Nephron progenitor cell (in vitro differentiated cells): ENCODE measurements around the gene KLC1.

Experiments used
- DNase-seq: peaks from one replicate; pipeline ENCODE4 v3.0.0; 2021
- H3K27ac Mint-ChIP-seq: 2 replicates; pipeline ENCODE4 v1.8.0; 2021; ENCODE audit warnings: mild to moderate bottlenecking, moderate library complexity, mixed read lengths
- H3K27me3 Mint-ChIP-seq: 2 replicates; pipeline ENCODE4 v1.8.0; 2021; ENCODE audit warnings: mild to moderate bottlenecking, low read depth, mixed read lengths; ENCODE audit not compliant: poor library complexity
- H3K36me3 Mint-ChIP-seq: 2 replicates; pipeline ENCODE4 v1.8.0; 2021; ENCODE audit warnings: low read depth, mixed read lengths
- H3K4me1 Mint-ChIP-seq: 2 replicates; pipeline ENCODE4 v1.8.0; 2021; ENCODE audit warnings: mixed read lengths
- H3K4me3 Mint-ChIP-seq: 2 replicates; pipeline ENCODE4 v1.8.0; 2021; ENCODE audit warnings: mild to moderate bottlenecking, moderate library complexity, mixed read lengths
- H3K9me3 Mint-ChIP-seq: 2 replicates; pipeline ENCODE4 v1.8.0; 2021; ENCODE audit warnings: mild to moderate bottlenecking, moderate library complexity, mixed read lengths
- TF ChIP-seq, protein P1 (sequence below): fragments of 200-600 bp; sonication (generic); IDR thresholded peaks from 2 replicates; pipeline ENCODE4 v1.5.0; 2021; ENCODE audit warnings: antibody characterized with exemption

KLC1 gene

GRCh38 chr14:103721334-103722120 lies 92.5 kb downstream of the KLC1 start:
- DNase-seq = no peak
- H3K4me1 Mint-ChIP-seq = peaks cover 54% of the 10 kb centered on the region
- no peak overlapping the region for H3K4me3 Mint-ChIP-seq
- TF ChIP-seq, protein P1, sequence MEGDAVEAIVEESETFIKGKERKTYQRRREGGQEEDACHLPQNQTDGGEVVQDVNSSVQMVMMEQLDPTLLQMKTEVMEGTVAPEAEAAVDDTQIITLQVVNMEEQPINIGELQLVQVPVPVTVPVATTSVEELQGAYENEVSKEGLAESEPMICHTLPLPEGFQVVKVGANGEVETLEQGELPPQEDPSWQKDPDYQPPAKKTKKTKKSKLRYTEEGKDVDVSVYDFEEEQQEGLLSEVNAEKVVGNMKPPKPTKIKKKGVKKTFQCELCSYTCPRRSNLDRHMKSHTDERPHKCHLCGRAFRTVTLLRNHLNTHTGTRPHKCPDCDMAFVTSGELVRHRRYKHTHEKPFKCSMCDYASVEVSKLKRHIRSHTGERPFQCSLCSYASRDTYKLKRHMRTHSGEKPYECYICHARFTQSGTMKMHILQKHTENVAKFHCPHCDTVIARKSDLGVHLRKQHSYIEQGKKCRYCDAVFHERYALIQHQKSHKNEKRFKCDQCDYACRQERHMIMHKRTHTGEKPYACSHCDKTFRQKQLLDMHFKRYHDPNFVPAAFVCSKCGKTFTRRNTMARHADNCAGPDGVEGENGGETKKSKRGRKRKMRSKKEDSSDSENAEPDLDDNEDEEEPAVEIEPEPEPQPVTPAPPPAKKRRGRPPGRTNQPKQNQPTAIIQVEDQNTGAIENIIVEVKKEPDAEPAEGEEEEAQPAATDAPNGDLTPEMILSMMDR = no peak
- peaks cover 13% of the 10 kb centered on the region for H3K36me3 Mint-ChIP-seq
- no peak overlapping the region for H3K27ac Mint-ChIP-seq
- no peaks in the 10 kb centered on the region for H3K9me3 Mint-ChIP-seq
- no peaks in the 10 kb centered on the region for H3K27me3 Mint-ChIP-seq

DNA sequence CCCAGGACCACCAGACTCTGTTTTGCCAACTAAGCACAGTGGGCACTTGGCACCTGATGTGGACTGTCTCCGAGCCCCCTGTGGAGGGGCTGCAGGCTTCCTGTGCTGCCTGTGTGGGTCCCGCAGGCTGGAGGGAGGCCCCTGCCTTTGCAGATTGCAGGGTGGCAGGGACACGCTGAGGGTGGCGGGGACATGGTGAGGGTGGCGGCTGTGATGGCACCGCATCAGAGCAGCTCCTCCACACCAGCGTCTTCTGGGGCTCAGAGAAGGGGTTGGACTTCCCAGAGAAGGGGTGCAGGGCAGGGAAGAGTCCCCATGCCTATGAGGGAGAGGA lies 94.7 kb downstream of the KLC1 start:
- Mint-ChIP-seq H3K27me3 (no peaks in the 10 kb centered on the region), H3K4me3 (no peak overlapping the region), H3K36me3 (peaks cover 7% of the 10 kb centered on the region), H3K4me1 (peaks cover 34% of the 10 kb centered on the region), H3K27ac (no peak overlapping the region), H3K9me3 (no peaks in the 10 kb centered on the region)
- TF ChIP-seq, protein P1 = no peak
- DNase-seq = no peak

DNA sequence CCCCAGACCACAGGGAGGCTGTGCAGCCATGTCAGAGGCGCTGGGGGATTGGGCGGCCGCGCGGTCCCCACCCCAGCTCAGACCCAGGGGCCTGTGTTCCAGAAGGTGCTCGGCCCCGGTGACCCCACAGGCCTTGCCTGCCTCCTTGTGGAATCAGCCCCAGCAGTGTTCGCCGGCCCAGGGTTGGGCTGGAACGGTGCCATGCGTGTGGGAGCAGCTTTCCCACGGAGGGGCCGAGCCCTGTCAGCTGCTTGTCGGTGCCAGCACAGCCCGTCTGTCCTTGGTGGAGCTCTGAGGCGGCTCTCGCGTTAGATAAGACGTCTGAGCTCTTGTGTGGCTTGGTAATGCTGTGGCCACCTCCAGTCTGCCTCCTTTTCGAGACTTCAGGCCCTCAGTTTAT lies 95.1 kb downstream of the KLC1 start:
- TF ChIP-seq, protein P1 = no peak
- Mint-ChIP-seq H3K4me3 (no peak overlapping the region), H3K27me3 (no peaks in the 10 kb centered on the region), H3K9me3 (no peaks in the 10 kb centered on the region), H3K36me3 (peaks cover 9% of the 10 kb centered on the region), H3K27ac (no peak overlapping the region), H3K4me1 (peaks cover 30% of the 10 kb centered on the region)
- DNase-seq = no peak

- H3K4me1 Mint-ChIP-seq = peaks cover 20% of the 10 kb centered on the region
- DNase-seq = no peak
- TF ChIP-seq, protein P1 = no peak
- H3K27me3 Mint-ChIP-seq = no peaks in the 10 kb centered on the region
- no peak overlapping the region for H3K4me3 Mint-ChIP-seq
- no peaks in the 10 kb centered on the region for H3K9me3 Mint-ChIP-seq
- no peak overlapping the region for H3K27ac Mint-ChIP-seq
- peaks cover 16% of the 10 kb centered on the region for H3K36me3 Mint-ChIP-seq
Measured at GRCh38 chr14:103725001-103725682, 96.1 kb downstream of the KLC1 start.

DNA sequence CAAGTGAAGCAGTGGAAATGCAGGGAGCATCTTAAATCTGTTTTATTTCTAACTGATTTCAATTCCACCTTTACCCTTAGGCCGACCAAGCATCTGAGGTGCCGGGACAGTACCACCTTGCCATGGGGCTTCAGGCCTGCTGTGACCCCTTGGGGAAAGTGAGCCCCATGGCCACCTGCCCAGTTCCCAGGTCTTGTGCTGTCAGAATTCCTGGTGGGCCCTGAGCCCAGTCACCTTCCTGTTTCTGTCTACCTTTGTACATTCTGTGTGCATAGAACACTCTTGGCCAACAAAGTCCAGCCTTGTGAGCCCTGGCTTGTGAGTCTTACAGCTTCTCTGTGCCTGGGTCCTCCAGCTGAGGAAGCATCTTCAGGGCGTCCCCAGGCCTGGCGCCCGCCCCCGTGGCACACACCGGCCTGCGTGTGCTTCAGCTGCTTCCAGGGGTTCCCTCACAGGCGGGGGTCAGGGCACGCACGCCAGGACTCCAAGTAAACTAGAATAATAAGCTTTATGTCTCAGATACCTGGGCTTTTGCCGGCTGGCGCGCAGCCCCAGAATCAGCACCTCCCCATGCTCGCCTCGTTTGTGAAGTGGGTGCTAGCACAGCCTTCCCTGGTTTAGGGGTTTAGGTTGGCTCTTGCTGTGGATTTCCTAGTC lies 96.9 kb downstream of the KLC1 start:
- no peak overlapping the region for H3K4me3 Mint-ChIP-seq
- TF ChIP-seq, protein P1 = no peak
- peak overlapping the region; percentile 36 for H3K27ac Mint-ChIP-seq
- H3K9me3 Mint-ChIP-seq = no peaks in the 10 kb centered on the region
- peaks cover 16% of the 10 kb centered on the region for H3K36me3 Mint-ChIP-seq
- H3K4me1 Mint-ChIP-seq = peaks cover 16% of the 10 kb centered on the region
- DNase-seq = no peak
- no peaks in the 10 kb centered on the region for H3K27me3 Mint-ChIP-seq
